ENCODE results near the gene DCTN4. TPM values are rescaled to one million over a fixed set of nuclear protein-coding genes. Genes with fewer than 3 reads are reported as not detected.

DCTN4 gene
- total RNA-seq, 6 experiments from 2014 or later = 60.1 to 76.9 (median 68.7) TPM

- H3K4me1 Mint-ChIP-seq (ENCODE audit: low read depth) = peaks cover 22% of the 10 kb centered on the region
- H3K27me3 Mint-ChIP-seq (ENCODE audit: insufficient read depth) = peaks cover 5% of the 10 kb centered on the region
- DNase-seq = no peak
- TF ChIP-seq, protein P1, sequence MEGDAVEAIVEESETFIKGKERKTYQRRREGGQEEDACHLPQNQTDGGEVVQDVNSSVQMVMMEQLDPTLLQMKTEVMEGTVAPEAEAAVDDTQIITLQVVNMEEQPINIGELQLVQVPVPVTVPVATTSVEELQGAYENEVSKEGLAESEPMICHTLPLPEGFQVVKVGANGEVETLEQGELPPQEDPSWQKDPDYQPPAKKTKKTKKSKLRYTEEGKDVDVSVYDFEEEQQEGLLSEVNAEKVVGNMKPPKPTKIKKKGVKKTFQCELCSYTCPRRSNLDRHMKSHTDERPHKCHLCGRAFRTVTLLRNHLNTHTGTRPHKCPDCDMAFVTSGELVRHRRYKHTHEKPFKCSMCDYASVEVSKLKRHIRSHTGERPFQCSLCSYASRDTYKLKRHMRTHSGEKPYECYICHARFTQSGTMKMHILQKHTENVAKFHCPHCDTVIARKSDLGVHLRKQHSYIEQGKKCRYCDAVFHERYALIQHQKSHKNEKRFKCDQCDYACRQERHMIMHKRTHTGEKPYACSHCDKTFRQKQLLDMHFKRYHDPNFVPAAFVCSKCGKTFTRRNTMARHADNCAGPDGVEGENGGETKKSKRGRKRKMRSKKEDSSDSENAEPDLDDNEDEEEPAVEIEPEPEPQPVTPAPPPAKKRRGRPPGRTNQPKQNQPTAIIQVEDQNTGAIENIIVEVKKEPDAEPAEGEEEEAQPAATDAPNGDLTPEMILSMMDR (IDR thresholded peaks at IDR 0.05) = 0 out of 2 replicates have a peak, but pooled peaks have one; percentile 11
- no peak overlapping the region; the same call in 1 of the 2 replicates for H3K27ac Mint-ChIP-seq
- no peaks in the 10 kb centered on the region for H3K36me3 Mint-ChIP-seq (ENCODE audit: low read depth)
- H3K4me3 Mint-ChIP-seq = peak overlapping the region; percentile 63
- H3K9me3 Mint-ChIP-seq = no peaks in the 10 kb centered on the region
These were observed 86.5 kb downstream of the DCTN4 start for GRCh38 chr5:150672237-150672883.

DNA sequence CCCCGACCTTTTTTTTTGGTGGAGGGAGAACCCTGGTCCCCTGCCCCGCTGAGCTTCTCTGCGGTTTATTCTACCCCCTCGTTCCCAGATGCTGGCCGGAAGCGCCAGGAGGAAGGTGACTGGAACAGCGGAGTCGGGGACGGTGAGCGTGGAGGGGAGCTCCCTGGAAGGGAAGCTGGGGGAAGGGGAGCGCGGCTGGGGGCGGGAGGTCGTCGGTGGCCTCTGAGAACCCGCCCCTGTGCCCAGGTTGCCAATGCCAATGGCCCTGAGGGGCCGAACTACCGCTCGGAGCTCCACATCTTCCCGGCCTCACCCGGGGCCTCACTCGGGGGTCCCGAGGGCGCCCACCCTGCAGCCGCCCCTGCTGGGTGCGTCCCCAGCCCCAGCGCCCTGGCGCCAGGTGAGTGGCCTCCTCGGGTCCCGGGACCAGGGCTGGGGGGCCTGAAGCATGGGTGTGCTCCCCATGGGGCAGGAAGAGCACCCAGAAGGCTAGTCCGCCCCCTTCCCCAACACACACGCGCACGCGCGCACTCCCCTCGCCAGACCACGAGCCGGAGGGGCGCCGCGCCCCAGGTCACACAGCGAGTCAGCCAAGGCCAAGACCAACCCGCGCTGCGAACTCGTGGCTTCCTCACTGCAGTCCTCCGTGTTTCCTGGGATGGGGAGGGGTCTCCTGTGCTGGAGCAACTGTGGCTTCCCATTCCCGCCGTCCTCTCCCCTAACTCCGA, 87.1 kb downstream of the DCTN4 start:
- TF ChIP-seq, protein P1 (IDR thresholded peaks at IDR 0.05) = no peak
- H3K27ac Mint-ChIP-seq = no peak overlapping the region
- H3K4me3 Mint-ChIP-seq = peak overlapping the region; percentile 63; the same call in 1 of the 2 replicates
- H3K4me1 Mint-ChIP-seq (ENCODE audit: low read depth) = peaks cover 22% of the 10 kb centered on the region
- H3K27me3 Mint-ChIP-seq (ENCODE audit: insufficient read depth) = peaks cover 5% of the 10 kb centered on the region
- no peaks in the 10 kb centered on the region for H3K36me3 Mint-ChIP-seq (ENCODE audit: low read depth)
- no peak for DNase-seq
- H3K9me3 Mint-ChIP-seq = no peaks in the 10 kb centered on the region

DNA sequence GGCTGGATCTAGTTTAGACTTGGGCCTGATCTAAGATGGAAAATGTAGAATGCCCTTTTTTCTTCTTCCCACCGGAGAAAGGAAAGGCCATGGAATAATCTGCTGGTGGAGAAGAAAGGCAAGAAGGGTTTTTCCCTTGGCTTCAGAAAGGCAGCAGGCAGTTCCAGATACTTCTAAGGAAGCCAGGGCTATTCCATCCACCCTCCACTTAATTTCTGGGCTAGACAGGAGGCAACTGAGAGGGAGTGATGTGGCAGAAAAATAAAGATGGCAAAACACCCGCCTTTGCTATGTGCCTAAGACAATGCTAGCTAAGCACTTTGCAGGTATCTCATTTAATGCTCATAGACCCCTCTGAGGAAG, 87.9 kb downstream of the DCTN4 start:
- Mint-ChIP-seq H3K27ac (no peak overlapping the region), H3K4me1 (ENCODE audit: low read depth) (peaks cover 22% of the 10 kb centered on the region), H3K9me3 (no peaks in the 10 kb centered on the region), H3K27me3 (ENCODE audit: insufficient read depth) (peaks cover 5% of the 10 kb centered on the region), H3K36me3 (ENCODE audit: low read depth) (no peaks in the 10 kb centered on the region), H3K4me3 (no peak overlapping the region)
- TF ChIP-seq, protein P1 (IDR thresholded peaks at IDR 0.05) = no peak
- no peak for DNase-seq

GRCh38 chr5:150670275-150670947, 88.4 kb downstream of the DCTN4 start:
- Mint-ChIP-seq H3K4me3 (no peak overlapping the region), H3K27me3 (ENCODE audit: insufficient read depth) (peaks cover 5% of the 10 kb centered on the region), H3K9me3 (no peaks in the 10 kb centered on the region), H3K4me1 (ENCODE audit: low read depth) (peaks cover 22% of the 10 kb centered on the region), H3K36me3 (ENCODE audit: low read depth) (no peaks in the 10 kb centered on the region), H3K27ac (no peak overlapping the region)
- DNase-seq = no peak
- TF ChIP-seq, protein P1 (IDR thresholded peaks at IDR 0.05) = no peak

DNA sequence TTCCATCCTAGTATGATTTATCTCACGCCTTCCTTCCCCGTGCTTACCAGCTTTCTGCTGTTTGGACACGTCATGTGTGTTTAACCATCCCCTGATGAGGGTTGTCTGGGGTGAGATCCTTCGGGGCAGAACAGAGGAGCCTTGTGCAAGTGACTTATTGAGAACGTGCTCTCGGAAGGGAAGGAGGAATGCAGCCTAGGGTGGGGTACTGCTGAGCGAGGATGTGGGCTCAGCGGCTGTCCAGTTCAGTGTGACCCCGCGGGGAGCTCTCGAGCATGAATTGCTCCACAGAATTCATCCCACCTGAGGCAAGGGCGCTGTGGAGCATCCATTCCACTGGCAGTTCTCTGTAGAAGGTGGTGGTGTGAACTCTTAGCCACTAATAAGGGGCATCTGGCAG, 93.8 kb downstream of the DCTN4 start:
- DNase-seq = peak; percentile 51
- Mint-ChIP-seq H3K9me3 (no peaks in the 10 kb centered on the region), H3K4me3 (no peak overlapping the region; the same call in 1 of the 2 replicates), H3K27ac (no peak overlapping the region), H3K36me3 (ENCODE audit: low read depth) (no peaks in the 10 kb centered on the region), H3K4me1 (ENCODE audit: low read depth) (peaks cover 7% of the 10 kb centered on the region), H3K27me3 (ENCODE audit: insufficient read depth) (peaks cover 3% of the 10 kb centered on the region)
- TF ChIP-seq, protein P1 (IDR thresholded peaks at IDR 0.05) = no peak
